GM18520 (cell line): ENCODE measurements around the gene NID1.

Experiments used
- ATAC-seq: cut with Tn5 transposase; IDR thresholded peaks from one replicate; pipeline ENCODE4 v1.9.1; 2021; ENCODE audit not compliant: unreplicated experiment

Gene NID1

GRCh38 chr1:236066828-236067386, 2.0 kb upstream of the NID1 start:
- ATAC-seq = peak; percentile 82

- ATAC-seq = no peak
These were observed 1.2 kb upstream of the NID1 start for GRCh38 chr1:236066054-236066453.

GRCh38 chr1:236065509-236066005, 667 bp upstream of the NID1 start:
- no peak for ATAC-seq

- no peak for ATAC-seq
These were observed 794 bp downstream of the NID1 start for GRCh38 chr1:236063919-236064673.

- ATAC-seq = no peak
These were observed 1.4 kb downstream of the NID1 start for GRCh38 chr1:236063551-236063918.

GRCh38 chr1:236060286-236060685, 4.6 kb downstream of the NID1 start:
- ATAC-seq = no peak

- ATAC-seq = no peak
These were observed 5.9 kb downstream of the NID1 start for GRCh38 chr1:236059011-236059410.

GRCh38 chr1:236058141-236058934, 6.6 kb downstream of the NID1 start:
- peak; percentile 86 for ATAC-seq

GRCh38 chr1:236057546-236057945, 7.3 kb downstream of the NID1 start:
- ATAC-seq = no peak

GRCh38 chr1:236052232-236052993, 12.5 kb downstream of the NID1 start:
- ATAC-seq = no peak

- ATAC-seq = no peak
These were observed 13.6 kb downstream of the NID1 start for GRCh38 chr1:236051242-236051791.

GRCh38 chr1:236045771-236046170, 19.1 kb downstream of the NID1 start:
- no peak for ATAC-seq

GRCh38 chr1:236044341-236044740, 20.5 kb downstream of the NID1 start:
- ATAC-seq = no peak

- ATAC-seq = no peak
These were observed 23.0 kb downstream of the NID1 start for GRCh38 chr1:236041631-236042618.

- ATAC-seq = no peak
These were observed 24.9 kb downstream of the NID1 start for GRCh38 chr1:236039740-236040685.

GRCh38 chr1:236038034-236038433, 26.9 kb downstream of the NID1 start:
- no peak for ATAC-seq

- ATAC-seq = no peak
These were observed 29.2 kb downstream of the NID1 start for GRCh38 chr1:236035681-236036101.

GRCh38 chr1:236033336-236033735, 31.6 kb downstream of the NID1 start:
- ATAC-seq = no peak
